ENCODE results near the gene ARHGEF4. TPM values are rescaled to one million over a fixed set of nuclear protein-coding genes. Genes with fewer than 3 reads are reported as not detected.

The ARHGEF4 gene
- total RNA-seq, 1 experiment from 2014 or later = 0.80 TPM

- TF ChIP-seq POLR2AphosphoS5 (IDR thresholded peaks at IDR 0.05; ENCODE audit: low read depth, low read length) (no peak), REST (IDR thresholded peaks at IDR 0.05; ENCODE audit: insufficient read depth in 1 of 2, low read depth in 2 of 2, low read length in 1 of 2) (no peak), CTCF (IDR thresholded peaks at IDR 0.05) (no peak), SIN3A (IDR thresholded peaks at IDR 0.05; ENCODE audit: borderline replicate concordance, insufficient read depth, low read depth, low read length) (no peak), TCF7L2 (IDR thresholded peaks at IDR 0.05; ENCODE audit: low read depth, low read length) (no peak)
- no peak overlapping the region for H3K27ac ChIP-seq (ENCODE audit: low read length)
- ChIA-PET CTCF (interaction anchor here (0.6 kb wide), 1 partner anchor 242 kb away, joined by 6 read pairs; no protein-coding TSS in a partner anchor), POLR2A (no interaction called here)
- no peak for ATAC-seq
- no peaks in the 10 kb centered on the region for H3K27me3 ChIP-seq (ENCODE audit: control insufficient read depth, insufficient read depth, low read length)
- in situ Hi-C loops (cut with HindIII; ENCODE audit: low pct_unique_long_range_greater_than_20kb, low sequenced_read_pairs) (no loop called here), intact Hi-C loops (cut with micrococcal nuclease; ENCODE audit: unreplicated experiment) (no loop called here)
- H3K4me3 ChIP-seq (ENCODE audit: low read depth in 2 of 2, low read length in 2 of 2) = no peak overlapping the region
- no peak for DNase-seq (ENCODE audit: low read depth, low spot score)
- no peaks in the 10 kb centered on the region for H3K9me3 ChIP-seq (ENCODE audit: control insufficient read depth, insufficient read depth, low read depth, low read length)
- BruUV-seq (replicated peaks) = no TSS peak
- H3K36me3 ChIP-seq (ENCODE audit: control insufficient read depth, insufficient read depth, low read length) = no peaks in the 10 kb centered on the region
- H3K4me1 ChIP-seq (ENCODE audit: control insufficient read depth, insufficient read depth, low read length) = no peaks in the 10 kb centered on the region
Observed at GRCh38 chr2:131023758-131024157, 187.0 kb downstream of the ARHGEF4 start.

DNA sequence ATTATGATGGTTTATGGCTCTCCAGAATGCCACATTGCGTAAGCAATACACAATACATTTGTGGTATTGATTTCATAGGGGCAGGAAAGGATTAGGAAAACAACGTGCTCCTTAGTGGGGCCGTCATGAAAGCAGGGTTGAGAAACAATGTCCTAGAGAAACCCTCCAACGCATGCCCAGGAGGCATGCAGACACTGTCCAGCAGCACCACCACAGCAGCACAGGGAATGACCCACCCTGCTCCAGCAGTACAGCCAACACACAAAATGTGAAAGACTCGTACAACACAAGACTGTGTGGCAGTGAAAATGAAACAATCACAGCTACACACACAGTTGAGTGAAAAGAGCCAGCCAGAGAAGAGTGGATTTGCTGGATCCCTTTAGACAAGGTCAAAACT, 190.2 kb downstream of the ARHGEF4 start:
- Histone ChIP-seq H3K4me3 (ENCODE audit: low read depth in 2 of 2, low read length in 2 of 2) (no peak overlapping the region), H3K36me3 (ENCODE audit: control insufficient read depth, insufficient read depth, low read length) (no peaks in the 10 kb centered on the region), H3K27me3 (ENCODE audit: control insufficient read depth, insufficient read depth, low read length) (no peaks in the 10 kb centered on the region), H3K9me3 (ENCODE audit: control insufficient read depth, insufficient read depth, low read depth, low read length) (no peaks in the 10 kb centered on the region), H3K4me1 (ENCODE audit: control insufficient read depth, insufficient read depth, low read length) (no peaks in the 10 kb centered on the region), H3K27ac (ENCODE audit: low read length) (no peak overlapping the region)
- CTCF ChIA-PET = no interaction called here
- no peak for ATAC-seq
- TF ChIP-seq SIN3A (IDR thresholded peaks at IDR 0.05; ENCODE audit: borderline replicate concordance, insufficient read depth, low read depth, low read length) (no peak), CTCF (IDR thresholded peaks at IDR 0.05) (no peak), POLR2AphosphoS5 (IDR thresholded peaks at IDR 0.05; ENCODE audit: low read depth, low read length) (no peak), TCF7L2 (IDR thresholded peaks at IDR 0.05; ENCODE audit: low read depth, low read length) (no peak), REST (IDR thresholded peaks at IDR 0.05; ENCODE audit: insufficient read depth in 1 of 2, low read depth in 2 of 2, low read length in 1 of 2) (no peak)
- BruUV-seq (replicated peaks) = no TSS peak
- POLR2A ChIA-PET = no interaction called here
- in situ Hi-C loops (cut with HindIII; ENCODE audit: low pct_unique_long_range_greater_than_20kb, low sequenced_read_pairs) (no loop called here), intact Hi-C loops (cut with micrococcal nuclease; ENCODE audit: unreplicated experiment) (no loop called here)
- DNase-seq (ENCODE audit: low read depth, low spot score) = no peak
